GM08714 (cell line): ENCODE results near the gene VEGFC.

Experiments used
- H3K4me3 ChIP-seq: fragments of 200-500 bp; sonication (Bioruptor generic); 2 replicates; pipeline ENCODE4 v1.5.1; 2014; ENCODE audit warnings: mild to moderate bottlenecking, low read length, inconsistent platforms
- ZNF274 ChIP-seq: IDR thresholded peaks from 2 replicates; pipeline ENCODE4 v1.6.1; 2012; ENCODE audit warnings: mild to moderate bottlenecking, low read depth, low read length

VEGFC gene

GRCh38 chr4:176788248-176788647 lies 4.5 kb downstream of the VEGFC start:
- H3K4me3 ChIP-seq, result no peak overlapping the region
- TF ChIP-seq ZNF274, result no peak

- TF ChIP-seq ZNF274, result no peak
These were observed 7.9 kb downstream of the VEGFC start for GRCh38 chr4:176784816-176785215.

GRCh38 chr4:176782794-176783193 lies 9.9 kb downstream of the VEGFC start:
- H3K4me3 ChIP-seq, result no peak overlapping the region
- no peak for TF ChIP-seq ZNF274

More at GRCh38 chr4:176784816-176785215, 7.9 kb downstream of the VEGFC start:
- no peak overlapping the region for H3K4me3 ChIP-seq

- no peak overlapping the region for H3K4me3 ChIP-seq
- TF ChIP-seq ZNF274, result no peak
These were observed 10.5 kb downstream of the VEGFC start for GRCh38 chr4:176782191-176782590.

- TF ChIP-seq ZNF274, result no peak
- no peak overlapping the region for H3K4me3 ChIP-seq
These were observed 11.0 kb downstream of the VEGFC start for GRCh38 chr4:176781739-176782100.

GRCh38 chr4:176780995-176781738 lies 11.6 kb downstream of the VEGFC start:
- TF ChIP-seq ZNF274, result no peak
- H3K4me3 ChIP-seq, result no peak overlapping the region

GRCh38 chr4:176779421-176779820 lies 13.3 kb downstream of the VEGFC start:
- H3K4me3 ChIP-seq, result no peak overlapping the region
- TF ChIP-seq ZNF274, result no peak

- TF ChIP-seq ZNF274, result no peak
- no peak overlapping the region for H3K4me3 ChIP-seq
These were observed 14.2 kb downstream of the VEGFC start for GRCh38 chr4:176778491-176778890.

GRCh38 chr4:176778063-176778462 lies 14.7 kb downstream of the VEGFC start:
- no peak overlapping the region for H3K4me3 ChIP-seq
- TF ChIP-seq ZNF274, result no peak

- no peak overlapping the region for H3K4me3 ChIP-seq
- no peak for TF ChIP-seq ZNF274
These were observed 17.4 kb downstream of the VEGFC start for GRCh38 chr4:176775338-176775737.

GRCh38 chr4:176774852-176775251 lies 17.9 kb downstream of the VEGFC start:
- TF ChIP-seq ZNF274, result no peak
- H3K4me3 ChIP-seq, result no peak overlapping the region

- no peak for TF ChIP-seq ZNF274
- no peak overlapping the region for H3K4me3 ChIP-seq
These were observed 23.2 kb downstream of the VEGFC start for GRCh38 chr4:176769514-176769913.

GRCh38 chr4:176767183-176767582 lies 25.5 kb downstream of the VEGFC start:
- no peak for TF ChIP-seq ZNF274
- no peak overlapping the region for H3K4me3 ChIP-seq

GRCh38 chr4:176762661-176763308 lies 29.9 kb downstream of the VEGFC start:
- no peak overlapping the region for H3K4me3 ChIP-seq
- TF ChIP-seq ZNF274, result no peak

- H3K4me3 ChIP-seq, result no peak overlapping the region
- no peak for TF ChIP-seq ZNF274
These were observed 30.9 kb downstream of the VEGFC start for GRCh38 chr4:176761872-176762271.

GRCh38 chr4:176760471-176760870 lies 32.3 kb downstream of the VEGFC start:
- TF ChIP-seq ZNF274, result no peak

GRCh38 chr4:176758731-176759130 lies 34.0 kb downstream of the VEGFC start:
- no peak overlapping the region for H3K4me3 ChIP-seq
- TF ChIP-seq ZNF274, result no peak

More at GRCh38 chr4:176760471-176760870, 32.3 kb downstream of the VEGFC start:
- H3K4me3 ChIP-seq, result no peak overlapping the region
